ENCODE data around the gene SLC15A2. TPM values are rescaled to one million over a fixed set of nuclear protein-coding genes. Genes with fewer than 3 reads are reported as not detected.

The SLC15A2 gene
- total and polyA plus RNA-seq, 9 of the 15 experiments (the other 6 are each of a cell fraction or from before 2014, with no cell fraction given) = 0.05 to 0.53 (median 0.25) TPM; not detected in 1

GRCh38 chr3:121878411-121878810 is 15.8 kb upstream of the SLC15A2 start:
- no peak overlapping the region for H3K4me2 ChIP-seq (ENCODE audit: insufficient read depth, low read length)
- no peaks in the 10 kb centered on the region for H3K27me3 ChIP-seq (ENCODE audit: control insufficient read depth in 2 of 2, insufficient read depth in 2 of 2, low read length in 2 of 2)
- H3K27ac ChIP-seq (ENCODE audit: extremely low read depth, low read depth, low read length) = no peak overlapping the region
- no peak overlapping the region for H2AFZ ChIP-seq (ENCODE audit: low read depth, low read length)
- no peaks in the 10 kb centered on the region for H4K20me1 ChIP-seq (replicated peaks; ENCODE audit: control insufficient read depth, insufficient read depth, low read length)
- no peak for ATAC-seq
- no TSS peak for BruUV-seq (replicated peaks)
- CTCF ChIA-PET (ENCODE audit: low intra/inter-chr PET ratio) = no interaction called here
- H3K79me2 ChIP-seq (ENCODE audit: control insufficient read depth, insufficient read depth, low read length) = no peaks in the 10 kb centered on the region
- POLR2A ChIA-PET = no interaction called here
- H3K9ac ChIP-seq (ENCODE audit: insufficient read depth in 1 of 2, low read depth in 2 of 2, low read length in 2 of 2) = no peak overlapping the region
- 13% methylated on average over 1 of the region's 1 CpG for WGBS (ENCODE audit: insufficient coverage, low coverage, missing lambda C conversion rate)
- no peak for DNase-seq (ENCODE audit: extremely low read depth in 1 of 4, low spot score in 3 of 4)
- no peaks in the 10 kb centered on the region for H3K9me3 ChIP-seq (replicated peaks; ENCODE audit: control insufficient read depth, insufficient read depth, low read depth, low read length)
- H3K4me3 ChIP-seq = no peak overlapping the region
- no peaks in the 10 kb centered on the region for H3K9me1 ChIP-seq (ENCODE audit: control insufficient read depth, insufficient read depth, low read length)
- in situ Hi-C loops (cut with MboI) (no loop called here), intact Hi-C loops (cut with micrococcal nuclease) (no loop called here)
- no peaks in the 10 kb centered on the region for H3K4me1 ChIP-seq (replicated peaks in 1 of 2; ENCODE audit: control insufficient read depth in 2 of 2, insufficient read depth in 2 of 2, low read length in 2 of 2)
- FAIRE-seq = no peak
- no peaks in the 10 kb centered on the region for H3K36me3 ChIP-seq (ENCODE audit: control insufficient read depth, insufficient read depth, low read length)
- TF ChIP-seq ZFX (CRISPR knock-in tag; IDR thresholded peaks at IDR 0.05) = no peak
- no peak for TF ChIP-seq ARID2 (IDR thresholded peaks at IDR 0.05)
- no peak for TF ChIP-seq ARHGAP35 (IDR thresholded peaks at IDR 0.05; ENCODE audit: partially characterized antibody)
- TF ChIP-seq THRAP3 (IDR thresholded peaks at IDR 0.05; ENCODE audit: borderline replicate concordance) = no peak
- TF ChIP-seq ZNF830 (CRISPR knock-in tag; IDR thresholded peaks at IDR 0.05) = no peak
- TF ChIP-seq DMBX1 (CRISPR knock-in tag; IDR thresholded peaks at IDR 0.05; ENCODE audit: borderline replicate concordance) = no peak
- no peak for TF ChIP-seq CREB1 (IDR thresholded peaks at IDR 0.05)
- TF ChIP-seq CREB1 (CRISPR knock-in tag; IDR thresholded peaks at IDR 0.05) = no peak
- TF ChIP-seq CAMTA2 (CRISPR knock-in tag; conservative IDR thresholded peaks at IDR 0.05) = no peak
- no peak for TF ChIP-seq ZNF436 (CRISPR knock-in tag; IDR thresholded peaks at IDR 0.05)
- no peak for TF ChIP-seq ZNF23 (CRISPR knock-in tag; IDR thresholded peaks at IDR 0.05)
- no peak for TF ChIP-seq POU5F1 (IDR thresholded peaks at IDR 0.05; ENCODE audit: borderline replicate concordance, low read depth, low read length, partially characterized antibody)
- TF ChIP-seq FOXM1 (IDR thresholded peaks at IDR 0.05; ENCODE audit: low read depth) = no peak
- TF ChIP-seq FOXM1 (CRISPR knock-in tag; IDR thresholded peaks at IDR 0.05; ENCODE audit: low read depth) = no peak
- no peak for TF ChIP-seq ZKSCAN8 (CRISPR knock-in tag; IDR thresholded peaks at IDR 0.05)
- TF ChIP-seq NR2C2 (CRISPR knock-in tag; IDR thresholded peaks at IDR 0.05) = no peak
- TF ChIP-seq NR2C2 (tag; IDR thresholded peaks at IDR 0.05) = no peak
- no peak for TF ChIP-seq ZNF507 (tag; conservative IDR thresholded peaks at IDR 0.05)
- no peak for TF ChIP-seq XRCC3 (IDR thresholded peaks at IDR 0.05)
- no peak for TF ChIP-seq NFIX (CRISPR knock-in tag; IDR thresholded peaks at IDR 0.05; ENCODE audit: low read depth)
- no peak for TF ChIP-seq ZNF280B (CRISPR knock-in tag; IDR thresholded peaks at IDR 0.05)
- no peak for TF ChIP-seq TRIM24 (IDR thresholded peaks at IDR 0.05)
- no peak for TF ChIP-seq SMARCE1 (IDR thresholded peaks at IDR 0.05)

All from K562 (cell line).